Right ventricle myocardium inferior (tissue), 1 donor: ENCODE results near the gene NINJ1. TPM values are rescaled to one million over a fixed set of nuclear protein-coding genes. Genes with fewer than 3 reads are reported as not detected.
A peak's percentile ranks its signal among the peaks of the same experiment; 100 is the strongest.
"Not testable (repeated sequence)": the region's sequence is repeated elsewhere in the genome, so short reads cannot be mapped to it uniquely, and the experiment has no call there.

Experiments used
- ATAC-seq: fragments of 200-7000 bp; cut with Tn5 transposase; one replicate; pipeline ENCODE4 v1.9.1; 2020; ENCODE audit warnings: mild to moderate bottlenecking, moderate library complexity
- DNase-seq: peaks from one replicate; pipeline ENCODE4 v3.0.0; 2021; ENCODE audit errors: missing footprints
- intact Hi-C: fragments of 100-400 bp; cut with DNase I; formaldehyde crosslinking; loops from one replicate; pipeline ENCODE4 v1.11.0; 2022
- total RNA-seq: library from RNA; stranded (reverse); fragmentation: NEBNext Ultra II Directional; extraction: Animal tissue kit (Norgen Biotek cat#: 25700); gene quantifications from one replicate; pipeline ENCODE4 v1.2.1, GENCODE V29; 2021
- donor health status: DM: no; HTN: yes; CAD: no; lungs with severe emphysema.

Gene NINJ1
- total RNA-seq, 1 donor from 2014 or later: 55.5 TPM

GRCh38 chr9:93125331-93125894 lies 8.6 kb downstream of the NINJ1 start:
- ATAC-seq (no peak), DNase-seq (peak; percentile 8)
- intact Hi-C loops: no loop called here

DNA sequence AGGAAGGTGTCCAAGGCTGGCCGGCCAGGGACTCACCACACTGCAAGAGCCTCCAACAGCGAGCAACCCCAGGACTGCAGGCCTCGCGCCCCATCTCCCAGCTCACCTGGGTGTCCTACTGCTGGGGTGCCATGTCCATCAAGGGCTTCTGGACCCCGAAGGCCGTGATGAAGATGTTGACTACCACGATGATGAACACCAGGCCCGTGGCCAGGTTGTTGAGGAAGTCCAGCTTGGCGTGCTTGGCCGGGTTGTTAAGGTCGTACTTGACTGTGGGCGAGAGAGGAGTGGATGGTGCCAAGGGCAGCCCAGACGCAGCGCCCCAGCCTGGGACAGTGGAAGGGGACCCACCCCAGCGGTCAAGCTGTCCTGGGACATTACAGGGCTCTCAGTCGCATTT lies 9.3 kb downstream of the NINJ1 start:
- peak; percentile 44 for DNase-seq
- ATAC-seq: no peak
- intact Hi-C loops: no loop called here

GRCh38 chr9:93123561-93124283 lies 10.3 kb downstream of the NINJ1 start:
- DNase-seq: peak; percentile 53
- no peak for ATAC-seq
- intact Hi-C loops: no loop called here

DNA sequence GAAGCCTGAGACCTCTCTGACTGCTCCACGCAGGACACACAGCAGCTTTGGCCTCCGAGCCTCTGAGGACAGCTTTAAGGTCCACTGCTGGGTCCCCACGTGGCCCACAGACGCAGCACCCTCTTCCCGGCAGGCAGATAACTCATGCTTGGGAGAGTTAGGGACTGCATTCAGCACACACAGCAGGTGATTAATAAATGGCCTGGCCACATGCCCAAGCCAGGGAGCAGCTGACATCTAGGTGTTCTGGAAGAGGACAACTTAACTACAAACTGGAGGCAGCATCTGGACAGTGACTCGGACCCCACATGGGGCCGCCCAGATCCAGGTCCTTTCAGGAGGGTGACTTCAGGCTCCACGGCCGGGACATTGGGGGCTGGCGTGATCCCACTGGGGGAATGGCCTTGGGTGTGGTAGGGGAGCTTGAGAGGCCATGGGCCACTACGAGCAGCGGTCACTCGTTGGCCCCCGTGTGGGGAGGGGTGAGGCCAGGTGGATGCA lies 11.3 kb downstream of the NINJ1 start:
- peak; percentile 15 for DNase-seq
- no peak for ATAC-seq
- intact Hi-C loops: no loop called here

GRCh38 chr9:93121316-93122241 lies 12.5 kb downstream of the NINJ1 start:
- ATAC-seq: no peak
- intact Hi-C loops: no loop called here
- peak; percentile 46 for DNase-seq

DNA sequence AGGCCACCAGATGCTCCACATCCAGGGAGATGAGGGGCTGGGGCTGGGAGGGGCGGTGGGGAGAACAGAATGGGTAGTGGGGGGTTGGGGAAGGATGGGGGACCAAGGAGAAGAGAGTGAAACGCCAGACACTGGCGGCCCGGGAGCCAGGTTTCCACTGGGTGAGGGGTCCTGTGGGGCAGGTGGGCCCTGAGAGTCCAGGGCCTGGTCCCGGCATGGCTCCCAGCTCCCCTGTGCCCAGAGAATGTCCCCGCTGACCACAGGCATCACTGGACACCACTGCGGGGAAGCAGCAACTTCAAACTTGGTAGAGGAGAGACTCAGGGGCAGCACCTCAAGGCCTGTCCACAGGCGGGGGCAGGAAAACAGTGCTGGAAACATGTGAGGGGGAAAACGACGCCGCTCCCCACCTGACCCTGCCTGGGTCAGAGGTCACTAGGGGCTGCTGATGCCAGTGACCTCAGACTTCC lies 13.2 kb downstream of the NINJ1 start:
- no peak for ATAC-seq
- DNase-seq: peak; percentile 57
- intact Hi-C loops: no loop called here

GRCh38 chr9:93119953-93120845 lies 13.9 kb downstream of the NINJ1 start:
- ATAC-seq (peak; percentile 90), DNase-seq (peak; percentile 98)
- intact Hi-C loops: no loop called here

GRCh38 chr9:93119703-93119952 lies 14.4 kb downstream of the NINJ1 start:
- no peak for ATAC-seq
- no peak for DNase-seq
- intact Hi-C loops: no loop called here

- DNase-seq (peak; percentile 49), ATAC-seq (no peak)
- intact Hi-C loops: no loop called here
Measured at GRCh38 chr9:93118863-93119702, 15.0 kb downstream of the NINJ1 start.

- DNase-seq (peak; percentile 25), ATAC-seq (no peak)
- intact Hi-C loops: no loop called here
Measured at GRCh38 chr9:93117924-93118862, 15.9 kb downstream of the NINJ1 start.

- ATAC-seq, intact Hi-C loops: not testable (repeated sequence)
- peak; percentile 14 for DNase-seq
Measured at GRCh38 chr9:93117521-93117920, 16.5 kb downstream of the NINJ1 start.

DNA sequence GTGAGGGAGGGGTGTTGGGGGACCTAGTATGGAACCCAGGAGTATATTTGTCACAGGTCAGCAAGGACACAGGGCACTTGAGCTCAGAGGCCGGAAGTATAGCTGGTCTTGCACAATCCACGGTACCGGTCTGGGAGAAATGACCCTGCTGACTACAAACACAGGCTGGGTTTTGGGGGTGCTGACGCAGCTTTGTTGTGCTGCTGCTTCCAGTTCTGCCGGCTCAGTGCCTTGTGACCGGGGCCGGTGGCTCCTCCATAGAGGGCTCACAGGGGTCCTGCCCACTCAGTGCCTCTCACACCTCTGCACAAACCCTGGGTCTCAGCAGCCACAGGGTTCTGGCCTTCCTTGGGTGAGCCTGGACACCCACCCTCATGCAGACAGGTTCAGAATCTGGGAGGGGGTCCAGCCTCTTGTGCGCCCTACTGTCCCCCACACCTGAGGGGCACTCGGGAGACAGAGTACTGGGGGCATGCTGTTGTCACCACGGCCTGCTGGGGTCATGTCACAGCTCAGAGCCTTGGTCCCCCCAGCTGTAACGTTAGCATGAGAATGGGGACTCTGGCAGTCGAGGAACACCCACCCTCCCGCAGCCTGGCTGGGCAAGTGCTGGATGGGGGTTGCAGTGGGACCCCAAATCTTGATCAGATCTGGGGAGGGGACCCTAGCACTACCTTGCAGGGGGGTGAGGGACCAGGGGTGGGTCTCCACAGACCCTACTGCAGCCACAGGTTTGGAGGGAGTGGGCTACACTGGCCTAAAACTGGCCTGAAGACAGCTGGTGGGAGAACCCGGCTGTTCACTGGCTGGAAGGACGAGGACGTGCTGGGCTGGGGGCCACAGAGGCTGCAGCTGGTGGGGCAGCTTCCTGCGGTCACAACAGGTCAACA lies 17.7 kb downstream of the NINJ1 start:
- peak; percentile 53 for ATAC-seq

DNA sequence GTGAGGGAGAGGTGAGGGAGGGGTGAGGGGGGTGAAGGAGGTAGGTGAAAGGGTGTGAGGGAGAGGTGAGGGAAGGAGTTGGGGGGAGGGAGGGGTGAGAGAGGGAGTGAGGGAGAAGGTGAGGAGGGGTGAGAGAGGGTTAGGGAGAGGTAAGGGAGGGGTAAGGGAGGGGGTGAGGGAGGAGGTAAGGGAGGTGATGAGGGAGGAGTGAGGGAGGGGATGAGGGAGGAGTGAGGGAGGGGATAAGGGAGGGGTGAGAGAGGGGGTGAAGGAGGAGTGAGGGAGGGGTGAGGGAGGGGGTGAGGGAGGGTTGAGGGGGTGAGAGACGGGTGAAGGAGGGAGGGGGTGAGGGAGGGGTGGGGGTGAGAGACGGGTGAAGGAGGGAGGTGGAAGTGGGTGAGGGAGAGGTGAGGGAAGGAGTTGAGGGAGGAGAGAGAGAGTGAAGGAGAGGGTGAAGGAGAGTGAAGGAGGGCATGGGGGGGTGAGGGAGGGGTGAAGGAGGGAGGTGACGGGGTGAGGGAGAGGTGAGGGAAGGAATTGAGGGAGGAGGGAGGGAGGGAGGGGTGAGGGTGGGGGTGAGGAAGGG lies 18.5 kb downstream of the NINJ1 start:
- DNase-seq (peak; percentile 7), ATAC-seq (no peak)
- intact Hi-C loops: no loop called here

More for the DNA sequence above, 17.7 kb downstream of the NINJ1 start:
- DNase-seq: peak; percentile 90
- intact Hi-C loops: no loop called here

DNA sequence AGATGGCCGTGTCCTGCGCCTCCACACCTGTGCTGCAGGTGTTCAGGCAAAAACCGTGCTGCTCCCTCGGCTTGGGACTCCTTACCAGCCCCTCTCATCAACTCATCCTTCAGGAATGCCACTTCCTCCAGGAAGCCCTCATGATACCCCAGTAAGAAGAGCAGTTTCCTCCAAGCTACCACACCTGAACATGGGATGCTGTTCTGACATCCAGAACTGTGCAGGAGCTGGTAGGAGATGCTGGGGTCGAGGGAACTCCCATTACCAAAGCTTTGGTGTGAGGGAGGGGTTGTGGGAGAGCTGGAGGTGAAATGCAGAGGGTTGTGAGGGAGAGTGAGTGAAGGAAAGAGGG lies 19.1 kb downstream of the NINJ1 start:
- ATAC-seq (no peak), DNase-seq (peak; percentile 11)
- intact Hi-C loops: no loop called here

- intact Hi-C loops: no loop called here
- no peak for ATAC-seq
- DNase-seq: peak; percentile 67
Measured at GRCh38 chr9:93114169-93114983, 19.7 kb downstream of the NINJ1 start.
